Measurements from ENCODE around the gene RABIF. TPM values are rescaled to one million over a fixed set of nuclear protein-coding genes. Genes with fewer than 3 reads are reported as not detected.
"Not testable (repeated sequence)": the region's sequence is repeated elsewhere in the genome, so short reads cannot be mapped to it uniquely, and the experiment has no call there.

RABIF gene
- 11.9 and 12.6 TPM in 2 replicates for polyA plus RNA-seq (2013)

- Histone ChIP-seq H3K27me3 (ENCODE audit: insufficient read depth, low read length) (no peaks in the 10 kb centered on the region), H3K4me1 (ENCODE audit: control insufficient read depth in 1 of 2, insufficient read depth in 2 of 2, low read length in 2 of 2) (no peaks in the 10 kb centered on the region), H3K23ac (ENCODE audit: low read length) (no peak within 1 kb of the TSS), H3K4ac (ENCODE audit: low read depth, low read length) (peak within 1 kb of the TSS; percentile 68), H2BK5ac (ENCODE audit: low read depth, low read length, poor library complexity) (peak within 1 kb of the TSS; percentile 83), H3K27ac (ENCODE audit: low read depth, low read length) (peak within 1 kb of the TSS; percentile 95), H3K9ac (ENCODE audit: low read length) (peak within 1 kb of the TSS; percentile 89), H3K4me2 (ENCODE audit: low read length) (peak within 1 kb of the TSS; percentile 98), H4K8ac (ENCODE audit: low read depth, low read length) (peak within 1 kb of the TSS; percentile 94), H3K4me3 (ENCODE audit: low read depth, low read length) (peak within 1 kb of the TSS; percentile 87), H2AK5ac (ENCODE audit: low read length) (no peak within 1 kb of the TSS), H3K14ac (ENCODE audit: low read length) (peak within 1 kb of the TSS; percentile 76), H4K91ac (ENCODE audit: low read depth, low read length) (peak within 1 kb of the TSS; percentile 98), H2AFZ (ENCODE audit: insufficient read depth, low read length, poor library complexity) (peak within 1 kb of the TSS; percentile 79), H3K18ac (ENCODE audit: low read length) (peak within 1 kb of the TSS; percentile 83), H4K12ac (ENCODE audit: low read depth, low read length) (peak within 1 kb of the TSS; percentile 87), H3K79me2 (ENCODE audit: control insufficient read depth, insufficient read depth, low read length, poor library complexity) (peaks cover 6% of the 10 kb centered on the region), H3K9me3 (ENCODE audit: insufficient read depth, low read depth, low read length) (no peaks in the 10 kb centered on the region), H3K36me3 (ENCODE audit: control insufficient read depth in 1 of 2, insufficient read depth in 2 of 2, low read length in 2 of 2) (peaks cover 8 to 15% of the 10 kb centered on the region in 2 experiments), H3K79me1 (ENCODE audit: low read length) (peaks cover 9% of the 10 kb centered on the region), H2BK12ac (ENCODE audit: low read length) (no peak within 1 kb of the TSS), H2BK120ac (ENCODE audit: insufficient read depth, low read length, poor library complexity) (peak within 1 kb of the TSS; percentile 78)
- DNase-seq = peak; percentile 99 to 100
- no CpG with 5 or more reads among the region's 84 CpGs for WGBS (ENCODE audit: extremely low coverage, insufficient coverage, insufficient read length)
Measured at GRCh38 chr1:202888531-202889360, at the start of gene RABIF. TSS of gene RABIF (minus strand) at chr1:202889149. CDS start at chr1:202889098, 51 bp downstream.

- Histone ChIP-seq H2BK12ac (ENCODE audit: low read length) (no peak overlapping the region), H2BK120ac (ENCODE audit: insufficient read depth, low read length, poor library complexity) (no peak overlapping the region), H2BK5ac (ENCODE audit: low read depth, low read length, poor library complexity) (no peak overlapping the region), H3K79me2 (ENCODE audit: control insufficient read depth, insufficient read depth, low read length, poor library complexity) (no peaks in the 10 kb centered on the region), H3K23ac (ENCODE audit: low read length) (no peak overlapping the region), H3K9me3 (ENCODE audit: insufficient read depth, low read depth, low read length) (no peaks in the 10 kb centered on the region), H3K4me1 (ENCODE audit: control insufficient read depth in 1 of 2, insufficient read depth in 2 of 2, low read length in 2 of 2) (no peaks in the 10 kb centered on the region), H3K36me3 (ENCODE audit: control insufficient read depth in 1 of 2, insufficient read depth in 2 of 2, low read length in 2 of 2) (peaks cover 13 to 21% of the 10 kb centered on the region in 2 experiments), H3K79me1 (ENCODE audit: low read length) (no peaks in the 10 kb centered on the region), H4K8ac (ENCODE audit: low read depth, low read length) (no peak overlapping the region), H3K4me2 (ENCODE audit: low read length) (no peak overlapping the region), H3K14ac (ENCODE audit: low read length) (no peak overlapping the region), H3K27me3 (ENCODE audit: insufficient read depth, low read length) (no peaks in the 10 kb centered on the region), H3K4me3 (ENCODE audit: low read depth, low read length) (no peak overlapping the region), H3K9ac (ENCODE audit: low read length) (no peak overlapping the region), H3K27ac (ENCODE audit: low read depth, low read length) (no peak overlapping the region), H2AFZ (ENCODE audit: insufficient read depth, low read length, poor library complexity) (no peak overlapping the region), H4K91ac (ENCODE audit: low read depth, low read length) (no peak overlapping the region), H4K12ac (ENCODE audit: low read depth, low read length) (no peak overlapping the region), H3K18ac (ENCODE audit: low read length) (no peak overlapping the region), H3K4ac (ENCODE audit: low read depth, low read length) (no peak overlapping the region), H2AK5ac (ENCODE audit: low read length) (no peak overlapping the region)
- DNase-seq = no peak
- no CpG with 5 or more reads among the region's 5 CpGs for WGBS (ENCODE audit: extremely low coverage, insufficient coverage, insufficient read length)
Measured at GRCh38 chr1:202938287-202938925, 49.5 kb upstream of the RABIF start.

- H2BK12ac ChIP-seq (ENCODE audit: low read length); H3K27me3 ChIP-seq (ENCODE audit: insufficient read depth, low read length); H3K23ac ChIP-seq (ENCODE audit: low read length); H3K27ac ChIP-seq (ENCODE audit: low read depth, low read length); H3K4me2 ChIP-seq (ENCODE audit: low read length); H3K4me3 ChIP-seq (ENCODE audit: low read depth, low read length); H2AK5ac ChIP-seq (ENCODE audit: low read length); H4K8ac ChIP-seq (ENCODE audit: low read depth, low read length); H4K91ac ChIP-seq (ENCODE audit: low read depth, low read length); H3K9ac ChIP-seq (ENCODE audit: low read length); DNase-seq; H3K18ac ChIP-seq (ENCODE audit: low read length); H3K4ac ChIP-seq (ENCODE audit: low read depth, low read length); H3K4me1 ChIP-seq (ENCODE audit: control insufficient read depth in 1 of 2, insufficient read depth in 2 of 2, low read length in 2 of 2); H2BK5ac ChIP-seq (ENCODE audit: low read depth, low read length, poor library complexity); H4K12ac ChIP-seq (ENCODE audit: low read depth, low read length); H3K9me3 ChIP-seq (ENCODE audit: insufficient read depth, low read depth, low read length); H3K79me2 ChIP-seq (ENCODE audit: control insufficient read depth, insufficient read depth, low read length, poor library complexity); H3K14ac ChIP-seq (ENCODE audit: low read length); H2BK120ac ChIP-seq (ENCODE audit: insufficient read depth, low read length, poor library complexity); H2AFZ ChIP-seq (ENCODE audit: insufficient read depth, low read length, poor library complexity); H3K79me1 ChIP-seq (ENCODE audit: low read length): not testable (repeated sequence)
- WGBS (ENCODE audit: extremely low coverage, insufficient coverage, insufficient read length) = no CpG with 5 or more reads among the region's 6 CpGs
- H3K36me3 ChIP-seq (ENCODE audit: control insufficient read depth in 1 of 2, insufficient read depth in 2 of 2, low read length in 2 of 2) = peaks cover 7 to 10% of the 10 kb centered on the region in 2 experiments
Measured at GRCh38 chr1:202936409-202936808, 47.5 kb upstream of the RABIF start.

DNA sequence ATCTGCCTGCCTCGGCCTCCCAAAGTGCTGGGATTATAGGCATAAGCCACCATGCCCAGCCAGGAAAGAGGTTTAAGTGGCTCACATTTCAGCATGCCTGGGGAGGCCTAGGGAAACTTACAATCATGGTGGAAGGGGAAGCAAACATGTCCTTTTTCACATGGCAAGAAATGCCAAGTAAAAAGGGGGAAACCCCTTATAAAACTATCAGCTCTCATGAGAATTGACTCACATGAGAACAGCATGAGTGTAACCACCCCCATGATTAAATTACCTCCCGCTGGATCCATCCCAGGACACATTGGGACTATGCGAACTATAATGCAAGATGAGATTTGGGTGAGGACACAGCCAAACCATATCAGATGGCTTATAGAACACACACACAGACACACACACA, 46.9 kb upstream of the RABIF start:
- Histone ChIP-seq H2BK120ac (ENCODE audit: insufficient read depth, low read length, poor library complexity) (no peak overlapping the region), H3K23ac (ENCODE audit: low read length) (no peak overlapping the region), H4K8ac (ENCODE audit: low read depth, low read length) (no peak overlapping the region), H3K9ac (ENCODE audit: low read length) (no peak overlapping the region), H2BK12ac (ENCODE audit: low read length) (no peak overlapping the region), H2AK5ac (ENCODE audit: low read length) (no peak overlapping the region), H4K12ac (ENCODE audit: low read depth, low read length) (no peak overlapping the region), H3K18ac (ENCODE audit: low read length) (no peak overlapping the region), H3K36me3 (ENCODE audit: control insufficient read depth in 1 of 2, insufficient read depth in 2 of 2, low read length in 2 of 2) (peaks cover 3 to 4% of the 10 kb centered on the region in 2 experiments), H3K4ac (ENCODE audit: low read depth, low read length) (no peak overlapping the region), H3K27ac (ENCODE audit: low read depth, low read length) (no peak overlapping the region), H3K4me1 (ENCODE audit: control insufficient read depth in 1 of 2, insufficient read depth in 2 of 2, low read length in 2 of 2) (no peaks in the 10 kb centered on the region), H3K79me2 (ENCODE audit: control insufficient read depth, insufficient read depth, low read length, poor library complexity) (no peaks in the 10 kb centered on the region), H2AFZ (ENCODE audit: insufficient read depth, low read length, poor library complexity) (no peak overlapping the region), H3K9me3 (ENCODE audit: insufficient read depth, low read depth, low read length) (no peaks in the 10 kb centered on the region), H2BK5ac (ENCODE audit: low read depth, low read length, poor library complexity) (no peak overlapping the region), H4K91ac (ENCODE audit: low read depth, low read length) (no peak overlapping the region), H3K27me3 (ENCODE audit: insufficient read depth, low read length) (no peaks in the 10 kb centered on the region), H3K79me1 (ENCODE audit: low read length) (no peaks in the 10 kb centered on the region), H3K4me2 (ENCODE audit: low read length) (no peak overlapping the region), H3K4me3 (ENCODE audit: low read depth, low read length) (no peak overlapping the region), H3K14ac (ENCODE audit: low read length) (no peak overlapping the region)
- WGBS (ENCODE audit: extremely low coverage, insufficient coverage, insufficient read length) = no CpG with 5 or more reads among the region's 3 CpGs
- no peak for DNase-seq

All from trophoblast cell (in vitro differentiated cells and primary cell).